OCI-LY3 (cell line): Measurements from ENCODE around the gene TSC1.

Experiments
- CTCF ChIP-seq: fragments of 200-600, 300-600 bp; sonication (generic); IDR thresholded peaks from 2 replicates; pipeline ENCODE4 v1.5.1; 2014; ENCODE audit warnings: antibody characterized with exemption, low read length, low read depth
- EZH2phosphoT487 ChIP-seq: fragments of 200-600 bp; shearing (Covaris generic); IDR thresholded peaks from 2 replicates; pipeline ENCODE4 v1.6.1; 2018; ENCODE audit warnings: antibody characterized with exemption, mixed run types, low read depth

DNA sequence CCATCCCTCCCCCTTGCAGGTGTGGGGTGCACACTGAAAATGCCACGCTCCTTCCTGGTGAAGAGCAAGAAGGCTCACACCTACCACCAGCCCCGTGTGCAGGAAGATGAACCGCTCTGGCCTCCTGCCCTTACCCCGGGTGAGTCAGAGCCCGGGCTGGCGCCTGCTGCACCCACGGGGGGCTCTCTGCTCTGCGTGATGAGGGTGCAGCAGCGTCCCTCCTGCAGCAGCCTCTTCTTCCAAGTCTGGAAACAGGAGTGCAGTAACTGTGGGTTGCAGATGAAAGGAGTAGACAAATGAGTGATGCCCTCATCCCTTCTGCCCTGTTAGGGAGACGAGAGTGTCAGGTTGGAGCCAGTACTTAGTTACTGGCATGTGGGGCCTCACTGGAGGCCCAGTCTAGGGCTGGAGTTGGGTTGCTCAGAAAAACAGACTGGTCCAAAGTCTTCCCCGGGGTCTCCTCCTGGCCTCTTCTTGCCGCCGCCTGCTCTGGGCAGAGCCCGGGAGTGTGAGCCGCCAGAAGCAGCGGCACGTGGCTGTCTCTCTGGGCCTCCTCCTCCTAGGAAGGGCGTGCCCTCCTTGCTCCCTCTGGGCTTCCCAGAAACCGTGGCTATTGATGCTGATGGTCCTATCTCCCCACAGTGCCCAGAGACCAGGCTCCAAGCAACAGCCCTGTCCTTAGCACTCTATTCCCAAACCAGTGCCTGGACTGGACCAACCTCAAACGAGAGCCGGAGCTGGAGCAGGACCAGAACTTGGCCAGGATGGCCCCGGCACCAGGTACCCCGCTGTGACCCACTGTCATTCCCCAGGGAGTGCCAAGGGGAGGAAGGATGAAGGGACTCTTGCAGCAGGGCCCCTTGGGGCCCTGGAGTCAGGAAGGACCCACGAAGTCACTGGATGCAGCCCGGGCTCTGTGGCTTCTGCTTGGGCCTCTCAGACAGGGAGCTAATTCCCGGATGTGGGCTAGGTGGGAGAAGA, 42.5 kb upstream of the TSC1 start:
- TF ChIP-seq CTCF = no peak
- TF ChIP-seq EZH2phosphoT487 = no peak
